ENCODE data around the gene CDR2.
A peak's percentile ranks its signal among the peaks of the same experiment; 100 is the strongest.
"Not testable (repeated sequence)": the region's sequence is repeated elsewhere in the genome, so short reads cannot be mapped to it uniquely, and the experiment has no call there.

The CDR2 gene

GRCh38 chr16:22353933-22354541, 20.4 kb downstream of the CDR2 start:
- CTCF ChIA-PET: interaction anchor here (0.7 kb wide), 1 partner anchor 18 kb away, joined by 3 read pairs; no protein-coding TSS in a partner anchor

GRCh38 chr16:22353191-22353919, 21.1 kb downstream of the CDR2 start:
- CTCF ChIA-PET: interaction anchor here (0.7 to 1.0 kb wide), 2 partner anchors 19 to 65 kb away, joined by 3 read pairs; no protein-coding TSS in a partner anchor
- no peaks in the 10 kb centered on the region for H3K27me3 ChIP-seq (replicated peaks in 2 of 5; ENCODE audit: control insufficient read depth in 4 of 5, insufficient read depth in 5 of 5, low read length in 4 of 5)
- DNase-seq: peak in 2 of 3 donors; percentile 65 to 71
- H3K4me1 ChIP-seq (ENCODE audit: control extremely low read depth in 1 of 4, control insufficient read depth in 4 of 4, insufficient read depth in 4 of 4, low read length in 3 of 4): peaks cover 4 to 45% (median 8%) of the 10 kb centered on the region in 4 experiments
- H3K9me3 ChIP-seq (ENCODE audit: control extremely low read depth in 1 of 5, control insufficient read depth in 4 of 5, insufficient read depth in 2 of 5, low read depth in 1 of 5, low read length in 4 of 5): no peaks in the 10 kb centered on the region
- POLR2A ChIA-PET: no interaction called here
- H3K36me3 ChIP-seq (ENCODE audit: control insufficient read depth in 4 of 4, insufficient read depth in 4 of 4, low read length in 3 of 4): peaks cover under 1 to 17% (median 7%) of the 10 kb centered on the region in 4 experiments
- 17% methylated on average over 1 of the region's 3 CpGs for WGBS (ENCODE audit: insufficient coverage)
- no peak overlapping the region for H3K4me3 ChIP-seq (ENCODE audit: control insufficient read depth in 1 of 7, extremely low read depth in 1 of 7, insufficient read depth in 4 of 7, low read depth in 2 of 7, low read length in 6 of 7)
- peak overlapping the region in 1 of 2 experiments; percentile 7 for H3K27ac ChIP-seq (ENCODE audit: insufficient read depth in 1 of 2, low read depth in 1 of 2, low read length in 2 of 2, poor library complexity in 1 of 2, severe bottlenecking in 2 of 2)

More at GRCh38 chr16:22353933-22354541, 20.4 kb downstream of the CDR2 start:
- DNase-seq: no peak
- Histone ChIP-seq H3K9me3 (ENCODE audit: control extremely low read depth in 1 of 5, control insufficient read depth in 4 of 5, insufficient read depth in 2 of 5, low read depth in 1 of 5, low read length in 4 of 5) (no peaks in the 10 kb centered on the region), H3K27me3 (replicated peaks in 2 of 5; ENCODE audit: control insufficient read depth in 4 of 5, insufficient read depth in 5 of 5, low read length in 4 of 5) (no peaks in the 10 kb centered on the region), H3K36me3 (ENCODE audit: control insufficient read depth in 4 of 4, insufficient read depth in 4 of 4, low read length in 3 of 4) (peaks cover 0 to 10% (median 5%) of the 10 kb centered on the region in 4 experiments), H3K4me1 (ENCODE audit: control extremely low read depth in 1 of 4, control insufficient read depth in 4 of 4, insufficient read depth in 4 of 4, low read length in 3 of 4) (peaks cover 4 to 46% (median 8%) of the 10 kb centered on the region in 4 experiments), H3K4me3 (ENCODE audit: control insufficient read depth in 1 of 7, extremely low read depth in 1 of 7, insufficient read depth in 4 of 7, low read depth in 2 of 7, low read length in 6 of 7) (no peak overlapping the region), H3K27ac (ENCODE audit: insufficient read depth in 1 of 2, low read depth in 1 of 2, low read length in 2 of 2, poor library complexity in 1 of 2, severe bottlenecking in 2 of 2) (no peak overlapping the region)
- POLR2A ChIA-PET: no interaction called here
- WGBS (ENCODE audit: insufficient coverage): 92% methylated on average over 3 of the region's 5 CpGs

GRCh38 chr16:22352723-22353122, 21.7 kb downstream of the CDR2 start:
- Histone ChIP-seq H3K4me1 (ENCODE audit: control extremely low read depth in 1 of 4, control insufficient read depth in 4 of 4, insufficient read depth in 4 of 4, low read length in 3 of 4) (peaks cover 0 to 39% (median 6%) of the 10 kb centered on the region in 4 experiments), H3K27ac (ENCODE audit: insufficient read depth in 1 of 2, low read depth in 1 of 2, low read length in 2 of 2, poor library complexity in 1 of 2, severe bottlenecking in 2 of 2) (no peak overlapping the region), H3K4me3 (ENCODE audit: control insufficient read depth in 1 of 7, extremely low read depth in 1 of 7, insufficient read depth in 4 of 7, low read depth in 2 of 7, low read length in 6 of 7) (no peak overlapping the region), H3K27me3 (replicated peaks in 2 of 5; ENCODE audit: control insufficient read depth in 4 of 5, insufficient read depth in 5 of 5, low read length in 4 of 5) (no peaks in the 10 kb centered on the region), H3K36me3 (ENCODE audit: control insufficient read depth in 4 of 4, insufficient read depth in 4 of 4, low read length in 3 of 4) (peaks cover 4 to 21% (median 9%) of the 10 kb centered on the region in 4 experiments), H3K9me3 (ENCODE audit: control extremely low read depth in 1 of 5, control insufficient read depth in 4 of 5, insufficient read depth in 2 of 5, low read depth in 1 of 5, low read length in 4 of 5) (no peaks in the 10 kb centered on the region)
- ChIA-PET POLR2A (no interaction called here), CTCF (interaction anchor here (1.0 to 1.2 kb wide), 2 partner anchors 9 to 65 kb away, joined by 3 read pairs; no protein-coding TSS in a partner anchor)
- DNase-seq: no peak
- 100% methylated on average over 1 of the region's 5 CpGs for WGBS (ENCODE audit: insufficient coverage)

- ChIA-PET POLR2A (no interaction called here), CTCF (interaction anchor here (0.9 to 1.2 kb wide), 2 partner anchors 9 to 23 kb away, joined by 3 to 4 read pairs; no protein-coding TSS in a partner anchor)
- Histone ChIP-seq H3K9me3 (ENCODE audit: control extremely low read depth in 1 of 5, control insufficient read depth in 4 of 5, insufficient read depth in 2 of 5, low read depth in 1 of 5, low read length in 4 of 5) (no peaks in the 10 kb centered on the region), H3K4me3 (ENCODE audit: control insufficient read depth in 1 of 7, extremely low read depth in 1 of 7, insufficient read depth in 4 of 7, low read depth in 2 of 7, low read length in 6 of 7) (no peak overlapping the region), H3K36me3 (ENCODE audit: control insufficient read depth in 4 of 4, insufficient read depth in 4 of 4, low read length in 3 of 4) (peaks cover 6 to 26% (median 13%) of the 10 kb centered on the region in 4 experiments), H3K27me3 (replicated peaks in 2 of 5; ENCODE audit: control insufficient read depth in 4 of 5, insufficient read depth in 5 of 5, low read length in 4 of 5) (no peaks in the 10 kb centered on the region), H3K4me1 (ENCODE audit: control extremely low read depth in 1 of 4, control insufficient read depth in 4 of 4, insufficient read depth in 4 of 4, low read length in 3 of 4) (peaks cover 0 to 34% (median 6%) of the 10 kb centered on the region in 4 experiments), H3K27ac (ENCODE audit: insufficient read depth in 1 of 2, low read depth in 1 of 2, low read length in 2 of 2, poor library complexity in 1 of 2, severe bottlenecking in 2 of 2) (no peak overlapping the region)
- no peak for DNase-seq
- 97% methylated on average over 5 of the region's 6 CpGs for WGBS (ENCODE audit: insufficient coverage)
Measured at GRCh38 chr16:22352140-22352539, 22.3 kb downstream of the CDR2 start.

GRCh38 chr16:22351017-22351416, 23.4 kb downstream of the CDR2 start:
- H3K27ac ChIP-seq (ENCODE audit: insufficient read depth in 1 of 2, low read depth in 1 of 2, low read length in 2 of 2, poor library complexity in 1 of 2, severe bottlenecking in 2 of 2); DNase-seq; POLR2A ChIA-PET; H3K4me3 ChIP-seq (ENCODE audit: control insufficient read depth in 1 of 7, extremely low read depth in 1 of 7, insufficient read depth in 4 of 7, low read depth in 2 of 7, low read length in 6 of 7); H3K27me3 ChIP-seq (replicated peaks in 2 of 5; ENCODE audit: control insufficient read depth in 4 of 5, insufficient read depth in 5 of 5, low read length in 4 of 5); H3K9me3 ChIP-seq (ENCODE audit: control extremely low read depth in 1 of 5, control insufficient read depth in 4 of 5, insufficient read depth in 2 of 5, low read depth in 1 of 5, low read length in 4 of 5): not testable (repeated sequence)
- peaks cover 0 to 31% (median 6%) of the 10 kb centered on the region in 4 experiments for H3K4me1 ChIP-seq (ENCODE audit: control extremely low read depth in 1 of 4, control insufficient read depth in 4 of 4, insufficient read depth in 4 of 4, low read length in 3 of 4)
- CTCF ChIA-PET: interaction anchor here (0.9 kb wide), 1 partner anchor 24 kb away, joined by 4 read pairs; no protein-coding TSS in a partner anchor
- WGBS (ENCODE audit: insufficient coverage): 100% methylated on average over 2 of the region's 6 CpGs
- H3K36me3 ChIP-seq (ENCODE audit: control insufficient read depth in 4 of 4, insufficient read depth in 4 of 4, low read length in 3 of 4): peaks cover 7 to 34% (median 15%) of the 10 kb centered on the region in 4 experiments

- DNase-seq: no peak
- ChIA-PET CTCF (no interaction called here), POLR2A (no interaction called here)
- no peak overlapping the region for H3K4me3 ChIP-seq (ENCODE audit: control insufficient read depth in 1 of 7, extremely low read depth in 1 of 7, insufficient read depth in 4 of 7, low read depth in 2 of 7, low read length in 6 of 7)
- peaks cover 7 to 31% (median 15%) of the 10 kb centered on the region in 4 experiments for H3K36me3 ChIP-seq (ENCODE audit: control insufficient read depth in 4 of 4, insufficient read depth in 4 of 4, low read length in 3 of 4)
- WGBS (ENCODE audit: insufficient coverage): no CpG with 5 or more reads among the region's 2 CpGs
- H3K27ac ChIP-seq (ENCODE audit: insufficient read depth in 1 of 2, low read depth in 1 of 2, low read length in 2 of 2, poor library complexity in 1 of 2, severe bottlenecking in 2 of 2): no peak overlapping the region
- peaks cover 0 to 14% (median 1%) of the 10 kb centered on the region in 4 experiments for H3K4me1 ChIP-seq (ENCODE audit: control extremely low read depth in 1 of 4, control insufficient read depth in 4 of 4, insufficient read depth in 4 of 4, low read length in 3 of 4)
- no peaks in the 10 kb centered on the region for H3K9me3 ChIP-seq (ENCODE audit: control extremely low read depth in 1 of 5, control insufficient read depth in 4 of 5, insufficient read depth in 2 of 5, low read depth in 1 of 5, low read length in 4 of 5)
- no peaks in the 10 kb centered on the region for H3K27me3 ChIP-seq (replicated peaks in 2 of 5; ENCODE audit: control insufficient read depth in 4 of 5, insufficient read depth in 5 of 5, low read length in 4 of 5)
Measured at GRCh38 chr16:22348291-22348690, 26.1 kb downstream of the CDR2 start.
